GM10847 (cell line): ENCODE measurements around the gene MRM1.

Source experiments
- POLR2A ChIP-seq: IDR thresholded peaks from 2 replicates; pipeline ENCODE4 v1.6.1; 2011; ENCODE audit not compliant: insufficient read length; ENCODE audit errors: extremely low read depth

Gene MRM1

GRCh38 chr17:36641877-36642845 lies 40.8 kb downstream of the MRM1 start:
- TF ChIP-seq POLR2A = no peak

DNA sequence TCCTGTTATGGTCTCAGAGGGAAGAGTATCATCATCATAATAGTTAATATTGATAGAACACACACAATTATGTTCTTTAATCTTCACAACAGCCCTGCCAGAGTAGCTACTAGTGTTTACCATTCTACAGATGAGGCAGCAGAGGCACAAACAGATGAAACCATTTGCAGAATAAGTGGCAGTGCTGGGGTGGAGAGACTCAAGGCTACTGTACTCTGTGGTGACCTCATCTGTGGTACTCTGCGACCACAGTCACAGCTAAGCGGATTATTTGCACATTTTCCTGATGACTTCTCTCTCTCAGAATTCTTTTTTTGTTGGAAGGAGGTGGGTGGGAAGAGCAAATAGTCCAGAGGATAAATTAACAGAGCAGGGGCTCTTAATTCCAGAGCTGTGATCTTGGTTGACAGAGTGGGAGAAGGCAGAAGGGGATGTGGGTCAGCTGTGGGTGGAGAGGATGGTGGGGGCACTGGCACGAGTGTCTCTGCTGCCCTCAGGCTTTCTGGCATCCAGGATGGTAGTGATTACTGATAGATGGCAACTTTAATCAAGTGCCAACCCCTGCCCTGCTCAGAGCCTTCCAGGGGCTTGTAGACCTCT lies 41.8 kb downstream of the MRM1 start:
- no peak for TF ChIP-seq POLR2A

- no peak for TF ChIP-seq POLR2A
Measured at GRCh38 chr17:36645422-36645821, 44.0 kb downstream of the MRM1 start.

GRCh38 chr17:36647636-36648035 lies 46.3 kb downstream of the MRM1 start:
- no peak for TF ChIP-seq POLR2A

- TF ChIP-seq POLR2A = no peak
Measured at GRCh38 chr17:36650096-36650775, 48.9 kb downstream of the MRM1 start.

DNA sequence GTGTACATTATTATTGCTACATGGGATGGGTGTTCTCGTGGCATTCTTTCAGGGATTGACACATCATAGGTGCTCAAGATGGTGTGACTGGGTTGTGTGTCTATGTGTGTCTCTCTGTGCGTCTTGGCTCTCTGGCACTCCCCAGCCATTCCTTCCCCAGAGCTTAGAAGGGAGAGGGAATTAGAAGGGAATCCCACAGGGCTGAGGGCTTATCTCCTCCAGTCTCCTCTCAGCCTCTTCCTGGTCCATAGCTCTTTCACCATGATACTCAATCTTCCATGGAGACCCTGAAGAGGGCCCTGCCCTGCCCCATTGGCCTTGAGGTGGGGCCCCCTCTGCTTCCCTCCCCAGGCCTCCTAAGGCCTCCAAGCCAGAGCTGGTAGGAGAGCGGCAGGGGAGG lies 52.0 kb downstream of the MRM1 start:
- no peak for TF ChIP-seq POLR2A

- TF ChIP-seq POLR2A = no peak
Measured at GRCh38 chr17:36653856-36654255, 52.5 kb downstream of the MRM1 start.

DNA sequence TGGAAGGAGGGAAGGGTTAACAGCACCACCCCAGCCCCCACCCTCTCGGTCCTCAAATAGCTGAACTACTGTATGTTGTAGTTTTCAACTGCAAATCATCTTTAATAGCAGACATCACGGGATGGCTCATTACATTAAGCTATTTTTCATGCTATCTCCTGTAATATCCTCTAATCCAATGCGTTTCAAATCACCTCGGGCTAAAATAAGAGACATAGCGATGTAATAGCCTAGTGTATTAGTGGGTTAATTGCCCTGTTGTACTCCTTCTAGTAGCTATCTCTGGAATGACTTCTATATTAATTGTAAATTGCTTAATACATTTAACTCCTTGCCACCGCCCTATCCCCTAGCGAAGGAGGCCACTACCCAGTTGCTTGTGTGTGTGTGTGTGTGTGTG lies 54.3 kb downstream of the MRM1 start:
- TF ChIP-seq POLR2A = no peak

DNA sequence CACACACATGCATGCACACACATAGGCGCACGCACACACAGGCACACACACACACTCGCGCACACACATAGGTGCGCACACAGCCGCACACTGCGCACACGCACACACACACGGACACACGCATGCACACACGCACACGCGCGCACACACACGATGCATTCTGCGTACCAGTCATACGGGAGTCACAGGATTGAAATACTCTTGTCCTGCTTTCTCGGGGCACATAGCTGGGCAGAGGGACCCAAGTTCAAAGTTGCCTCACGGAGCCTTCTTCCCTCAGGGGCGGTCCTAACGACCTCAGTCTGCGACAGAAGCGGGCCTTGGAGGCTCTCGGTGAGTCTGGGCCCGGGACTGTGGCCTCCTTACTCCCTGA lies 56.0 kb downstream of the MRM1 start:
- no peak for TF ChIP-seq POLR2A

GRCh38 chr17:36657763-36658490 lies 56.5 kb downstream of the MRM1 start:
- no peak for TF ChIP-seq POLR2A
